ENCODE data around the gene DNAJC5G.

The DNAJC5G gene

DNA sequence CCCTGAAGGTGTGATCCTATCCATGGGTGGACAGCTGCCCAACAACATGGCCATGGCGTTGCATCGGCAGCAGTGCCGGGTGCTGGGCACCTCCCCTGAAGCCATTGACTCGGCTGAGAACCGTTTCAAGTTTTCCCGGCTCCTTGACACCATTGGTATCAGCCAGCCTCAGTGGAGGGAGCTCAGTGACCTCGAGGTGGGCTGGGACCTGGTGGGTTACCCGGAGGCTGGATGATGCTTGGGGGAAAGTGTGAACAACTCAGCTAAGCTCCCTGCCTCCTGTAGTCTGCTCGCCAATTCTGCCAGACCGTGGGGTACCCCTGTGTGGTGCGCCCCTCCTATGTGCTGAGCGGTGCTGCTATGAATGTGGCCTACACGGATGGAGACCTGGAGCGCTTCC is 41.9 kb upstream of the DNAJC5G start:
- no peak for DNase-seq (ENCODE audit: low spot score)
- Histone ChIP-seq H3K27me3 (ENCODE audit: insufficient read depth, poor library complexity, severe bottlenecking) (no peaks in the 10 kb centered on the region), H3K36me3 (ENCODE audit: low read depth) (peaks cover 98% of the 10 kb centered on the region), H3K27ac (ENCODE audit: poor library complexity, severe bottlenecking) (no peak overlapping the region), H3K4me1 (ENCODE audit: insufficient read depth, poor library complexity, severe bottlenecking) (no peaks in the 10 kb centered on the region), H3K4me3 (ENCODE audit: severe bottlenecking) (no peak overlapping the region), H3K9me3 (ENCODE audit: severe bottlenecking) (no peaks in the 10 kb centered on the region)
- no peak for ATAC-seq (ENCODE audit: low read depth)
- TF ChIP-seq, protein P1, sequence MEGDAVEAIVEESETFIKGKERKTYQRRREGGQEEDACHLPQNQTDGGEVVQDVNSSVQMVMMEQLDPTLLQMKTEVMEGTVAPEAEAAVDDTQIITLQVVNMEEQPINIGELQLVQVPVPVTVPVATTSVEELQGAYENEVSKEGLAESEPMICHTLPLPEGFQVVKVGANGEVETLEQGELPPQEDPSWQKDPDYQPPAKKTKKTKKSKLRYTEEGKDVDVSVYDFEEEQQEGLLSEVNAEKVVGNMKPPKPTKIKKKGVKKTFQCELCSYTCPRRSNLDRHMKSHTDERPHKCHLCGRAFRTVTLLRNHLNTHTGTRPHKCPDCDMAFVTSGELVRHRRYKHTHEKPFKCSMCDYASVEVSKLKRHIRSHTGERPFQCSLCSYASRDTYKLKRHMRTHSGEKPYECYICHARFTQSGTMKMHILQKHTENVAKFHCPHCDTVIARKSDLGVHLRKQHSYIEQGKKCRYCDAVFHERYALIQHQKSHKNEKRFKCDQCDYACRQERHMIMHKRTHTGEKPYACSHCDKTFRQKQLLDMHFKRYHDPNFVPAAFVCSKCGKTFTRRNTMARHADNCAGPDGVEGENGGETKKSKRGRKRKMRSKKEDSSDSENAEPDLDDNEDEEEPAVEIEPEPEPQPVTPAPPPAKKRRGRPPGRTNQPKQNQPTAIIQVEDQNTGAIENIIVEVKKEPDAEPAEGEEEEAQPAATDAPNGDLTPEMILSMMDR (IDR thresholded peaks at IDR 0.05; ENCODE audit: poor library complexity, severe bottlenecking): no peak

DNA sequence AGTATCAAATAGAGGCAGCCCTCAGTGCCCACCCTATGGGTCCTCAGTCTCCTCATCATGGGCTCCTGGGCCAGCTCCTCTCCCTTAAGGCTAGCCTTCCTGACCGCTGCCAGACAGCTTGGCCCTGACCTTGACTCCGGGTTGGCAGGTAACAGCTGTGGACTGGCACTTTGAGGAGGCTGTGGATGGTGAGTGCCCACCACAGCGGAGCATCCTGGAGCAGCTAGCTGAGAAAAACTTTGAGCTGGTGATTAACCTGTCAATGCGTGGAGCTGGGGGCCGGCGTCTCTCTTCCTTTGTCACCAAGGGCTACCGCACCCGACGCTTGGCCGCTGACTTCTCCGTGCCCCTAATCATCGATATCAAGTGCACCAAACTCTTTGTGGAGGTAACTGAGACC is 39.1 kb upstream of the DNAJC5G start:
- TF ChIP-seq, protein P1 (IDR thresholded peaks at IDR 0.05; ENCODE audit: poor library complexity, severe bottlenecking): no peak
- H3K36me3 ChIP-seq (ENCODE audit: low read depth): peaks cover 100% of the 10 kb centered on the region
- no peak for ATAC-seq (ENCODE audit: low read depth)
- H3K4me3 ChIP-seq (ENCODE audit: severe bottlenecking): no peak overlapping the region
- no peaks in the 10 kb centered on the region for H3K9me3 ChIP-seq (ENCODE audit: severe bottlenecking)
- H3K4me1 ChIP-seq (ENCODE audit: insufficient read depth, poor library complexity, severe bottlenecking): no peaks in the 10 kb centered on the region
- H3K27me3 ChIP-seq (ENCODE audit: insufficient read depth, poor library complexity, severe bottlenecking): no peaks in the 10 kb centered on the region
- DNase-seq (ENCODE audit: low spot score): no peak
- H3K27ac ChIP-seq (ENCODE audit: poor library complexity, severe bottlenecking): no peak overlapping the region

DNA sequence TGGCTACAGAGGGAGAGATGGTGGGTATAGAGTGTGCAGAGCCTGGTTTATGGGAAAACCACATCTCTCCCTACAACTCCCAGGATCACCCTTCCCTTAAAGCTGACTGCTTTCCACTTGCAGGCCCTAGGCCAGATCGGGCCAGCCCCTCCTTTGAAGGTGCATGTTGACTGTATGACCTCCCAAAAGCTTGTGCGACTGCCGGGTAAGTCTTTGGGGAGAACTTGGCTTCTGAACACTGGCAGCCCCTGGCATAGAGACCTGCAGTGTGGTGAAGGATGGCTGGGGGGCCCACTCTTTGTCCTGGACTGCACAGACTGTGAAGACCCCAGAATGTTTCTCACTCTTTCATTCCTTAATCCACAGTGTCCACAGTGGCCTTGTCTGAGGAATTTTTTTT is 38.6 kb upstream of the DNAJC5G start:
- Histone ChIP-seq H3K27me3 (ENCODE audit: insufficient read depth, poor library complexity, severe bottlenecking) (no peaks in the 10 kb centered on the region), H3K27ac (ENCODE audit: poor library complexity, severe bottlenecking) (no peak overlapping the region), H3K36me3 (ENCODE audit: low read depth) (peaks cover 99% of the 10 kb centered on the region), H3K4me1 (ENCODE audit: insufficient read depth, poor library complexity, severe bottlenecking) (no peaks in the 10 kb centered on the region), H3K4me3 (ENCODE audit: severe bottlenecking) (no peak overlapping the region), H3K9me3 (ENCODE audit: severe bottlenecking) (no peaks in the 10 kb centered on the region)
- DNase-seq (ENCODE audit: low spot score) (no peak), ATAC-seq (ENCODE audit: low read depth) (no peak)
- TF ChIP-seq, protein P1 (IDR thresholded peaks at IDR 0.05; ENCODE audit: poor library complexity, severe bottlenecking): no peak

DNA sequence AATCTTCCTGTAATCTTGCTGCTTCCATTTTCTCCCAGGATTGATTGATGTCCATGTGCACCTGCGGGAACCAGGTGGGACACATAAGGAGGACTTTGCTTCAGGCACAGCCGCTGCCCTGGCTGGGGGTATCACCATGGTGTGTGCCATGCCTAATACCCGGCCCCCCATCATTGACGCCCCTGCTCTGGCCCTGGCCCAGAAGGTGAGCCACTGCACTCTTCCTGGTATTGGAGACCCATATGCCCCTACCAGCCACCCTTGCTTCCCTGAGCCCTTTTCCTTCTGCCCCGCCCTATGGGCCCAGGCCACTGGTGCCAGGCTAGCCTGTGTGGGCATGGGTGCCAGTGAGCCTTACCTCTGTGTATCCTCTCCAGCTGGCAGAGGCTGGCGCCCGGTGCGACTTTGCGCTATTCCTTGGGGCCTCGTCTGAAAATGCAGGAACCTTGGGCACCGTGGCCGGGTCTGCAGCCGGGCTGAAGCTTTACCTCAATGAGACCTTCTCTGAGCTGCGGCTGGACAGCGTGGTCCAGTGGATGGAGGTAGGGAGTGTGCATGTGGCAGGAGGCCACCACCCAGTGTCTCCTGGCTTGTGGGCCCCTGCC is 37.8 kb upstream of the DNAJC5G start:
- ATAC-seq (ENCODE audit: low read depth) (no peak), DNase-seq (ENCODE audit: low spot score) (no peak)
- peaks cover 97% of the 10 kb centered on the region for H3K36me3 ChIP-seq (ENCODE audit: low read depth)
- no peak overlapping the region for H3K27ac ChIP-seq (ENCODE audit: poor library complexity, severe bottlenecking)
- H3K27me3 ChIP-seq (ENCODE audit: insufficient read depth, poor library complexity, severe bottlenecking): no peaks in the 10 kb centered on the region
- no peak overlapping the region for H3K4me3 ChIP-seq (ENCODE audit: severe bottlenecking)
- no peaks in the 10 kb centered on the region for H3K9me3 ChIP-seq (ENCODE audit: severe bottlenecking)
- no peaks in the 10 kb centered on the region for H3K4me1 ChIP-seq (ENCODE audit: insufficient read depth, poor library complexity, severe bottlenecking)
- TF ChIP-seq, protein P1 (IDR thresholded peaks at IDR 0.05; ENCODE audit: poor library complexity, severe bottlenecking): no peak

DNA sequence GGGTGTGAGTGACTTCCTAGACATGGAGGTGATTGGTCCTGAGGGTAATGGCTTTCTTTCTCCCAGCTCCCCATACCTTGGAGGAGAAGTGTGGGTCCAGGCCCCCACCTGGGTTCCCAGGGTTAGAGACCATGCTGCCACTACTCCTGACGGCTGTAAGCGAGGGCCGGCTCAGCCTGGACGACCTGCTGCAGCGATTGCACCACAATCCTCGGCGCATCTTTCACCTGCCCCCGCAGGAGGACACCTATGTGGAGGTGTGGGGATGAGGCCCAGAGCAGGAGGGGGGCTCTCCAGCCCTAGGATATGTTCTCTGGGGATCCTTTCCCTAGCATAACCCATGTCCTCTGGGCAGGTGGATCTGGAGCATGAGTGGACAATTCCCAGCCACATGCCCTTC is 36.3 kb upstream of the DNAJC5G start:
- peaks cover 96% of the 10 kb centered on the region for H3K36me3 ChIP-seq (ENCODE audit: low read depth)
- TF ChIP-seq, protein P1 (IDR thresholded peaks at IDR 0.05; ENCODE audit: poor library complexity, severe bottlenecking): no peak
- no peak for ATAC-seq (ENCODE audit: low read depth)
- H3K4me1 ChIP-seq (ENCODE audit: insufficient read depth, poor library complexity, severe bottlenecking): no peaks in the 10 kb centered on the region
- H3K9me3 ChIP-seq (ENCODE audit: severe bottlenecking): no peaks in the 10 kb centered on the region
- no peak overlapping the region for H3K4me3 ChIP-seq (ENCODE audit: severe bottlenecking)
- H3K27me3 ChIP-seq (ENCODE audit: insufficient read depth, poor library complexity, severe bottlenecking): no peaks in the 10 kb centered on the region
- no peak for DNase-seq (ENCODE audit: low spot score)
- H3K27ac ChIP-seq (ENCODE audit: poor library complexity, severe bottlenecking): no peak overlapping the region
